22Rv1 (cell line): ENCODE results near the gene CTNNAL1.

Source experiments
- CTCF ChIP-seq: fragments of 450-650 bp; IDR thresholded peaks from 2 replicates; pipeline ENCODE4 v1.5.1; 2017; ENCODE audit warnings: mild to moderate bottlenecking
- ZFX ChIP-seq: fragments of 450-650 bp; IDR thresholded peaks from 2 replicates; pipeline ENCODE4 v1.6.1; 2017; ENCODE audit warnings: antibody characterized with exemption, borderline replicate concordance

GRCh38 chr9:109033941-109034700 lies 20.8 kb upstream of the CTNNAL1 start:
- no peak for TF ChIP-seq CTCF
- no peak for TF ChIP-seq ZFX
